NOMO-1 (cell line): Measurements from ENCODE around the gene TANC2.
A peak's percentile ranks its signal among the peaks of the same experiment; 100 is the strongest.
"Not testable (repeated sequence)": the region's sequence is repeated elsewhere in the genome, so short reads cannot be mapped to it uniquely, and the experiment has no call there.

Experiments used
- DNase-seq, 2 experiments: peaks; one replicate each; lab custom pipeline; 2025; ENCODE audit not compliant: unreplicated experiment in 2 of 2; lab: John Stamatoyannopoulos, UW

Gene TANC2

DNA sequence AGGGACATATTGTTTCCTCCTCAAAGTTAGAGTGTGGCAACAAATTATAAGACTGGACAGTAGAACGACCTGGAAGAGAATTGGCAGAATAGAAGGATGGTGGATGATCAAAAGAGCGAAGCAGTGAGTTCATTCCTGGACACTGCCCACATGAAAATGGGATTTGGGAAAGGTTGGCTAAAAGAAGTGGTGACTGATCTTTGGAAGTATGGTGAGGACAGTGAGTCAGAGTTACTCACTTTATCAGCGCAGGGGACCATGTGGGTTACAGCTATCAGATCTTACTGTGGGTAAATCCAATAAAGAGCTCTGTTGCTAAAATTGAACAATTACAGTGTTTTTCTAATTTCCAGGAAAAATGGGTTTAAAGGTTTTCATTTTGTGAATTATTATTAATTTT lies 2.7 kb upstream of the TANC2 start:
- no peak for DNase-seq

DNA sequence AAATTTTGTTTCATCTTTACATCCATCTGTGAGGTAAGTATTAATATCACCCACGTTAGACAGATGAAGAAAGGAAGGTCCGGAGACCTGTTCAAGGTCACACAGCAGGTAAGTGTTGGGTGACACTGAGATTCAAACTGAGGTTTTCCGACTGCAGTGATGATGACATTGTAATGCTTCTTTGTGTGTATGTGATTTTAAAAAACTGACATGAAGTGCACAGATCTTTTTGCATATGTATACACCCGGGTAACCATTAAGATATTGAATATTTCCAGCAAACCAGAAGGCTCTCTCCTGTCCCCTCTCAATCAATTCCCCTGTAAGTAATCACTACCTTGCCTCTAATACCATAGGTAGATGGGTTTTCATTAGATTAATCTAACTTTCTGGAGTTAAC lies 1.5 kb upstream of the TANC2 start:
- no peak for DNase-seq

DNA sequence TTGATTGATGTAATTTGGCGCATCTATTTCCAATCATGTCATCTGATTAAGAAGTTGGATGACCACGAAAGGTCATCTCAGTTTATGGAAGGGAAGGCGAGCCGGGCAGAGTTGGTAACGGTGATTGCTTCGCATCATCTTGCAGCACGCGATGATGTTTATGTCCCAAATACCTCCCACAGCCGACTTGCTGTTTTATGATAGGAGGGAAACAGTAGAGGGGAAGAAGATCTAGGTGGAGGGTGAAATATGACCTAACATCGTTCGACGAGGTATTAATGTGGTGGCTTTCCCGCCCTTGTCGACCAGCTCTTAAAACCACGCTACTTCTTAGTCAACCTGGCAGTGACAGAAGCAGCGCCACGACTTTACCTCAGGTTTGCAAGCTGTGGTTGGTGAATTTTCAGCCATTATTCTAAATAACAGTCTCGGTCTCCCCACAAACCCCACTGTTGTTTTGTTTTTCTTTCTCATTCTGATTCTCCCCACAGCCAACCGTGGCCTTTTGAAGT lies 805 bp upstream of the TANC2 start:
- no peak for DNase-seq

DNA sequence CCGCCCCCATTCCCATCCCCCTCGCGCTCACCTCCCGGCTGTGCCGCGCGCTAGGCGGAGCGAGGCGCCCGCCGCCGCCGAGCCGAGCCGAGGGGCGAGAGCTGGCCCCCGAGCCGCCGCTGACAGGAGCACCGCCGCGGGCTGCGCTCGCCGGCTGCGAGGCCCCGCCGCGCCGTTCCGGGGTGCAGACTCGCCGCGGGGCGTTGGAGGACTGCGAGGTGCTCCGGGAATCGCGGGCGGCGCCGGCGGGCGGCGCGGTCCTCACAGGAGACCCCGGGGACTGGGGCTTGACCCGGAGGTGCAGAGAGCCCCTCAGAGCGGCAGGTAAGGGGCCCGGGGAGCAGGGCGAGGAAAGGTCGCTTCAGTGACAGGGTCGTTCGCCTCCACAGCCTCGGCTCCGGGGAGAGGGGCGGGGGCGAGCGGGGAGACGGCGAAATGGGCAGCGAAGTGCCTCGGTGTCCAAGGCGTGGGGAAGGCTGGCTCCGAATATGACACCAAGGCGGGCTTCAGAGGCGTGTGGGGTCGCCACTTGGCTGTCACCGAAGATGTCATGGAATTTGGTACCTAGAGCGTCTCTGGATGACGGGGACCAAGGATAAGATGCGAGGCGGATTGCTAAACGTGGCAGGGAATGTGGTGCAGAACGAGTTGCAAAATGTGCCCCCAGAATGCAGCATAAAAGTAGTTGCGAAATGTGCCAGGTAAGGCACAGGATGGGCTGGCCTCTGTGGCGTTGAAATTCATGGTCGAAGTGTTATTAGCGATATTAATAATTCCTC lies 580 bp downstream of the TANC2 start:
- DNase-seq: peak in 1 of 2 experiments; percentile 71

DNA sequence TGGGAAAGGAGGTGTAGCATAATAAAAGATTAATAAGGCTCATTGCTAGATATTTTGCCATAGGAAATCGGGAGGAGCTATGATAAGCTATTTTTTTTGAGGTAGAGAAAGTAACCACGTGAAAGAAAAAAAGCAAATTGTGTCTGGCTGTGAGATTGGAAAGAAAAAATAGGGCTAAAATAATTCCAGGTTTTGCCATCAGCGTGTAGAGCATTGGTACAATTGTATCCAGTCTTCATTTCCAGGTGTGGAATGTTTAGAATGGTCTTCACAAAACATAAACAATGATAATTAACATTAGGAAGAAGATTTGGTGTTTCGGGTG lies 1.1 kb downstream of the TANC2 start:
- DNase-seq: no peak

DNA sequence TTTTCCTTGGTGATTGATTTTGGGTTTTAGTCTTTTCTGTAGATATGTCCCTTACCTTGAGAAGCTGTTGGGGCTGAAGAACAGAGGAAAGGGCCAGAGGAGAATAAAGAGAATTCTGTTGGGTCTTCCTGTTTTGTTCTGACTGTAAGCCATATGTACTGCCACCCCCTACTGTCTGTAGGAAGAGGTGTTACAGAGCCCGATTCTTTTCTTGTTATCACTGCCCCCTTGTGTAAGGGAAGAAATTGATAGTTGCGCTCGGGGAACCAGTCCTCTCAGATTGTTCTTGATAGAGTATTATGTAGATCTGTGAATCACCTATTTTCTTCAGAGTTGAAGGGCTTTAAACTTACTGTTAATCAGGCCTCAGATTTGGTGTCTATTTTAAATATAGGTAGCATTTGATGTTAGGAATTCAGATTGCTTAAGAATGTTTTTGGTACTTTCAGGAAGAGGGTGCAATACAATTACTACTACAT lies 2.4 kb downstream of the TANC2 start:
- peak; percentile 83 to 95 for DNase-seq

DNA sequence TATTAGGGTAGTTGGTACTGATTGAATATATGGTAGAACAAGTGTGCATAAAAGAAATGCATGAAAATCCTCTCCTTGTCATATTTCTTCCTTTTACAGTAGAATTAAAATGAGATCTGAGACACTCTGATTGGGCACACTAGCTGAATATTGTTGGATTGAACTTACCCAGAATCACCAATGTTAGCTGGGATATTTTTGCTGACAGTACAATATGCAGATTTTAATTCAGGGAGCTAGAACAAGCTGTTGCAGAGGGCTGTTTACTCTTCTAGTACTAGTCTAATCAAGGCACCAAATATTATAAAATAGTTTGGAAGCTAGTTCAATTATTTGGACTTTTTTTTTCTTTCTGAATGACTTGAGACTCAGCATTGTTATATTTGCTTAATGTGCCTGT lies 4.6 kb downstream of the TANC2 start:
- DNase-seq: no peak

DNA sequence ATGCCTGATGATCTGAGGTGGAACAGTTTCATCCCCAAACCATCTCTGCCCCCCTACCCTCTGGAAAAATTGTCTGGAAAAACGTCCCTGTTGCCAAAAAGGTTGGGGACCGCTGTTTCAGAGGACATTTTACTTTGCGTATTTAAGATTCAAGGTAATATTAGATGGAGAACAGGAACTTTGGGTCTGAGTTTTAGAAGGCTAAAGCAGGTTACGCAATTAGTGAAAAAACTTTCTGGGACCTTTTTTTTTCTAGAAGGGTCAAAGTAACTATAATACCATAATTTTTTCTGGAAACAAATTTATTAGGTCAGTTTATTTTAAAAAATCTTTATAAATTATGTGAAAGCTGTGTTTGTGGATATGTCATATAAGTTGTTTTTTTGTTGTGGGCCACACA lies 5.8 kb downstream of the TANC2 start:
- no peak for DNase-seq

DNA sequence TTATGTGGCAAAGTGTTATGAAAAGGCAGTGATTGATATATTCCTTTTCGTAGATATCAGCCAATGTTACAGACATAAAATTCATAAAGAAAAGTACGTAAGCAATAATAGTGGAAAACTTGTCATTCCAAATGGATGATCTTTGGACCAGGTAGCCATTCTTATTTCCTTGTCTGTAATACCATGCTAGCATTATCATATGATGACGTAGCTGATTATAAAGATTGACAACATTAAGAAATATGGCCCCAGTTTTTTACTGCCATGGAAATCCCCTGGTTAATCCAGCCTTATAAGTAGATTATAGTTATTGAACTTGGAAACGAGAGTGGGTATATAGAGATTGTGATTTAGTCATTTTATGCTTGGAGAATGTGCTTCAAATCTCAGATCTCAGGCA lies 8.8 kb downstream of the TANC2 start:
- no peak for DNase-seq

DNA sequence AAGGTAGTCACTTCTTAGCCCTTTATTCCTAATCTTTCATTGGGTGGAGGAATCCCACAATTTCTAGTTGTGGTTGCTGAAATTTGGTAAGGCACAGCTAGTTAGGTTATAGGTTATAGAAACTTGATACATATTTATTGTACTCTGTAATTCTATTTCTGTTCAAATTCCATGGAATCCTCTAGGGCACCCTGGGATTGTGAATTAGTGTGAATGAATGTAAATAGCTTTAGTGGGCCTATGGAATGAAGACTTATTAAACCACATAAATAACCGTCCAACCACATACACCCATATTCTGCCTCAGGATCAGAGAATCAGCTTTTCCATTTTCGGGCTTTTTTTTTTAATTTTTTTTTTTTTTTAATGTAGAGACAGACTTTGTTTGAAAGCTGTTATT lies 9.2 kb downstream of the TANC2 start:
- no peak for DNase-seq

DNA sequence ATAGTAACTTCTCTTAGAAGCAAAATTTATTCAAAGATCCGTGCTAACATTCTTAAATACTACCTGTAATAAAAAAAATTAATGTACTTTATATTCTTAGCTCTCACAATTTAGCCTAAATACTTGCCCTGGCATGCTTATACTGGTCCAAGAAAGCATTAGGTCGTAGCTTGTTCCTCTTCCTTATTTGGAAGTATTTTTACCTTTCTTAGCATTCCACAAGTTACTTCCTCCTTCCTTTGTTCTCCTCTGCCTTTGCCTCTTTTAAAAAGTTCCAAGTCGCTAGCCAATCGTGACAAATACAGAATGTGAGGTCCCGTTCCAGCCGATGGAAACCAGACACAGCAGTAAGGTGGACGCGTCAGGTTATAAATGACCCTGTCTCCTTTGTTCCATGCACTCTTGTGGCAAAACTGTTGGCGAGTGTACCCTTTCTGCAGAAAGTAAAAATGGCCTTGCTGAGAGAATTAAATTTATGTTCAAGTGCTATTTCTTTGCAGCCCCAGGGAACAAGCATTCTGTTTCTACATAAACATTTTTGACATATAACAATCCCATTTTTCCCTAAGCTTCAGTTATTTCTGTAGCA lies 10.7 kb downstream of the TANC2 start:
- DNase-seq: not testable (repeated sequence)

DNA sequence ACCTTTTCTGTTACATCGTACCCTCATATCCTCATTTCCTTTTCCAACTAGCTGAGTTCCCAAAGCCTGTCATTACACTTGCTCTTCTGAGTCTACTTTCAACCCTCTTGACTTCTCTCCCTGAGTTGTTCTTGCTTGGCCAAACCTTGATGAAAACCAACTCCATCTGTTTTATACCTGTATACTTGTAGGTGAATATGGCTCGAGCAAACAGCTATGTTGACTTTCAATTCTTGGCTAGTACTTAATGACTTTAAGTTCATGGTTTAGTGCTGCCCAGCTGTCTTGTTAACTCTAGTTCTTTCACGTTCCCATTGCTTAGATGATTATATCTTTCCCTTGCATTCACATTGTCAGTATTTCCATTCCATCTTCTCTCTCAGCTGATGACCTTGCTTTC lies 14.8 kb downstream of the TANC2 start:
- DNase-seq: no peak

DNA sequence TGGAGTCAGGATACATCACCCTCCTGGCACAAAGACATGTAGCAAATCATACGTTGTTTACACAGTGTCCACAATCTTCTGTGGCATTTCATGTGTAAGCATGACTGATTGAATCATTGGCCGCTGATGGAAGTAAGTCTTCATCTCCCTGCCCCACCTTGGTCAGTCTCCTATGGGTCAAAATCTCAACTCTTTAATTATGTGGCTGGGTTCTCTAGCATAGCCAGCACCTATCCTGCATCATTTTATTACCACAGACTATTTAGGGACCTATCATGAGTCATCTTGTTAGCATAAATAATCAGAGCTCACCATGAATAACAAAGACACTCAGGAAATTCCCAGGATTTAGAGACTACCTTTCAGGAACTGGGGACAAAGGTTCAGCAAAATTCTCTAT lies 15.9 kb downstream of the TANC2 start:
- no peak for DNase-seq

DNA sequence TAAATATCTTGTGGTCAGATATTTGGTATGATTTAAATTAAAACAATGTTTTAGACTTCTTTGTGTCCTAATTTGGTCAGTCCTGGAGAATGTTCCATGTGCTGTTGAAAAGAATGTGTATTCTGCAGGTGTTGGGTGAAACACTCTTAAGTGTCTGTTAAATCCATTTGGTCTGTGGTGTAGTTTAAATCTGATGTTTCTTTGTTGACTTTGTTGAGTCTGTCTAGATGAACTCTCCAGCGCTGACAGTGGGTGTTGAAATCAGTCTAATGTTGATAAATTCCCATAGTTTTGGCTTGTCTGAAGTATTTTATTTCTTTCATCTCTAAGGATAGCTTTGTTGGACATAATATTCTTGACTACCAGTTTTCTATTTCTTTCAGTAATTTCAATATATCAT lies 18.8 kb downstream of the TANC2 start:
- no peak for DNase-seq

DNA sequence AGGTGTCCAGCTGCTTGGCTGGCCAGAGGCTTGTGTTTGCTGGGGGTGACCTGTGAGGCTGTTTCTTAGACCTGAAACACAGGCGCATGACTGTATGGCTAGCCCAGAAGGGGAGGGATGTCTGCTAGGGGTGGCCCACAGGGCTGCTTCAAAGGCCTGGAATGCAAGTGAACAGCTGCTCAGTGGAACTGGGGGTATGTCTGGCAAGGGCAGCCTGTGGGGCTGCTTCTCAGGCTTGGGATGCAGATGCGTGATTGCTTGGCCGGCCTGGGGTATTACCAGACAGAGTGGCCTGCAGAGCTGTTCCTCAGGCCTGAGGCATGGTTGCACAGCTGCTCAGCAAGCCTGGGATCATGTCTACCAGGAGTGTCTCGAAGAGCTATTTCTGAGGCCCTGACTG lies 20.5 kb downstream of the TANC2 start:
- no peak for DNase-seq

DNA sequence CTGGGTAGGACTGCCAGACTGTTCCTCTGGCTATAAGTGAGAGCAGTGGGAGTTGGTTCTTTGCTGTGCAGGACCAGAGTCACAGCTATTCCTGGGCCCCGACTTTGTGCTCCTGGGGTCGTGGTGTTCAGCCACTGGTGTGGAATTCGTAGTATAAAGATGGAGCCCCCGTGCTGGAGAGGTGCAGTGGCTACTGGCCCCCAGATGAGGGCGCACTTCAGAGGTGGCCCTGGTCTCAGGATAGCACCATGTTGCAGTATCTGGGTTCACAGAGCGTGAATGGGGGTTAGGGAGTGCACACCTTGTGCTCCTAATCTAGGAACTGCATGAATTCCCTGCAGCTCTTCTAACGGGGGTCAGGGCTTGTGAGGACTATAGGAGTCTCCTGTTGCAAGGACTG lies 21.1 kb downstream of the TANC2 start:
- no peak for DNase-seq

DNA sequence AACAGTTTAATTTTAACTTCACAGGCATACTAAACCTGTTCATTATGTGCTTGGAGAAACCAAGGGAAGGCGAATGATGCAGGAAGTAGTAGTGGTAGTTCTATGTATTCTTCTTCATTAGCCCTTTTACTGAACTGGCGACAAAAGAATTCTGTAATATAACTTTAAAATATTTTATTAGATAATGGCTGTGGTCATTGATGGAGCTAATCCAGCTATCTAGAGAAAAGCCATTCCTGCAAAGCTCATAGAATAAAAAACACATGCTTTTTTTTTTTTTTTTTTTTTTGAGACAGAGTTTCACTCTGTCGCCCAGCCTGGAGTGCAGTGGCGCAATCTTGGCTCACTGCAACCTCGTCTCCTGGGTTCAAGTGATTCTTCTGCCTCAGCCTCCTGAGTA lies 23.5 kb downstream of the TANC2 start:
- DNase-seq: no peak

DNA sequence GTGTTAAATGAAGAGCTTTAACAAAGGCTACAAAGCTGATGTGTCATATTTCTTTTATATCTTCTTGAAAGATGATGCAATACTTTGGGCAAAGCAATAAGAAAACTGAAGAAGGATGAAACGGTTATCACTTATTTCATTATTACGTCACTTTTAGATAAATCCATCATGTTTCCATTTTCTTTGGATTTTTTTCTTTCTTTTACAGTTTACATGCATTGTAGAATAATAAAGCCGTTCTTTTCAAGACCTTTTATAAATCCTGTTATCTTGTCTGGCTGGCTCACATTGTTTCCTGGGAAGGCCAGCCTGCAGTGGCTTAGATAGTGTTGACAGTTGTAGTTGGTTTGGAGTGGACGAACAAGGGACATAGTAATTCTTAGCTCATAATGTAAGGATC lies 28.9 kb downstream of the TANC2 start:
- peak in 1 of 2 experiments; percentile 62 for DNase-seq

DNA sequence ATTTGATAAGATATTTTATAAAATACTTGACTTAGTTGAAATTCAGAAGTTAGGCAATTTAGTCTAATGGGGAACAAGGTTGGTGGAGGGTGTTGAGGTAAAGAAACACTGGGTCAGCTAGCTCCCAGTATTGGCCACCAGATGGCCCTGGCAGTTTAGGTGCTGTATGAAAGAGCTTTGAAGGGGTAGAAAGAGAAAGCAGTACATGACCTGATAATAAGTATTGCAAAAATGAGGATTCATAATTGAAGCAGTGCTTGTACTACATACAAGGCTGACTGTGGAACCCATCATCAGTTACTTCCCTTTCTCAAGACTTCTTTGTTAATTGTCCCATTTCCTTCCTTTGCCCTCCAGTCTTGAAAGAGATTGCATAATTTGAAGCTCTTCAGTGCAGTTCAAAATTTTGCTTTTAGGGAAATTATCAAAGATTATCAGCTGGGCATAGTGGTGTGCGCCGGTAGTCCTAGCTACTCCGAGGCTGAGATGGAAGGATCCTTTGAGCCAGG lies 29.4 kb downstream of the TANC2 start:
- peak; percentile 94 to 99 for DNase-seq

DNA sequence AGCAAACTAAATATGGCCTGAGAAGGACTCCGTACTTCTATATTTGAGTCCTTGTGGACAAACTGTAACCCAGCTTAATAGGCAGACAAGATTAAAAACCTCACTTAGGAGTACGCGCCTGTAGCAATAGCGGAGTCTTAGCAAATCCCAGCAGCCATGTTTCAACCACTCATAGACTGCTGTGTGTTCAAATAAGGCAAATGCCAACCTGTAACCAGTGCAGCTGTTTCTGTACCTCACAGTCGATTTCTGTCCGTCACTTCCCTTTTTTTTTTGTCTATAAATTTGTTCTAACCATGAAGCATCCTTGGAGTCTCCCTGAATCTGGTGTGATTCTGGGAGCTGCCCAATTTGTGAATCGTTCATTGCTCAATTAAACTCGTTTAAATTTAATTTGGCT lies 30.2 kb downstream of the TANC2 start:
- peak; percentile 48 to 63 for DNase-seq

DNA sequence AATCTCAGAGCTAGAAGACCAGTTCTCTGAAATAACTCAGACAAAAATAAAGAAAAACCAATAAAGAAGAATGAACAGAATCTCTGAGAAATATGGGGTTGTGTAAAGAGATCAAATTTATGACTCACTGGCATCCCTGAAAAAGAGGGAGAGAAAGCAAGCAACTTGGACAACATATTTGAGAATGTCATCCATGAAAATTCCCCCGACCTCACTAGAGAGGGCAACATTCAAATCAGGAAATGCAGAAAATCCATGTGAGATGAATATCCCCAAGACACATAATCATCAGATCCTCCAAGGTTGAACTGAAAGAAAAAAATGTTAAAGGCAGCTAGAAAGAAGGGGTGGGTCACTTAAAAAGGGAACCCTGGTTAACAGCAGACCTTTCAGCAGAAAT lies 32.1 kb downstream of the TANC2 start:
- DNase-seq: peak in 1 of 2 experiments; percentile 10

DNA sequence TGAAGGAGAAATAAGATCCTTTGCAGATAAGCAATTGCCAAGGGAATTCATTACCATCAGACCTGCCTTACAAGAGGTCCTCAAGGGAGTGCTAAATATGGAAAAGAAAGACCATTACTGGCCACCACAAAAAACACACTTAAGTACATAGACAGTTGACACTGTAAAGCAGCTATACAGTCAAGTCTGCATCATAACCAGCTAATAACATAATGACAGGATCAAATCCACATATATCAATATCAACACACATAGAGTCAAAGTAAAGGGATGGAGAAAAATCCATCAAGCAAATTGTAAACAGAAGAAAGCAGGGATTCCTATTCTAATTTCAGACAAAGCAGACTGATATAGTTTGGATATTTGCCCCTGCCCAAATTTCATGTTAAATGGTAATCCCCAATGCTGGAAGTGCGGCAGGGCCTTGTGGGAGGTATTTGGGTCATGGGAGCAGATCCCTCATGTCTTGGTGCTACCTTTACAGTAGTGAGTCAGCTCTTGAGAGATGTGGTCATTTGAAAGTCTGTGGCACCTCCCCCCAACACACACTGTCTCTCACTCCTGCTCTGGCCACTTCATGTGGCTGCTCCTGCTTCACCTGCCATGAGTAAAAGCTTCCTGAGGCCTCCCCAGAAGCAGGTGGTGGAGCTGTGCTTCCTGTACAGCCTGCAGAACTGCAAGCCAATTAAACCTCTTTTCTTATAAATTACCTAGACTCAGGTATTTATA lies 32.8 kb downstream of the TANC2 start:
- no peak for DNase-seq
